Measurements from ENCODE around the gene RASA4B. TPM values are rescaled to one million over a fixed set of nuclear protein-coding genes. Genes with fewer than 3 reads are reported as not detected.
"Not testable (repeated sequence)": the region's sequence is repeated elsewhere in the genome, so short reads cannot be mapped to it uniquely, and the experiment has no call there.

RASA4B gene
- total RNA-seq, 1 experiment from 2014 or later, result 2.5 TPM

- H3K27me3 ChIP-seq; H3K27ac ChIP-seq; H3K4me1 ChIP-seq; H3K9me3 ChIP-seq (replicated peaks); H3K4me3 ChIP-seq; DNase-seq: not testable (repeated sequence)
- H3K36me3 ChIP-seq, result peaks cover 17% of the 10 kb centered on the region
These were observed 62.6 kb downstream of the RASA4B start for GRCh38 chr7:102454932-102455331.

GRCh38 chr7:102454468-102454867 lies 63.1 kb downstream of the RASA4B start:
- H3K27ac ChIP-seq, result no peak overlapping the region
- H3K4me1 ChIP-seq, result peaks cover 3% of the 10 kb centered on the region; the same call in 1 of the 2 replicates
- peaks cover 17% of the 10 kb centered on the region for H3K36me3 ChIP-seq
- DNase-seq, result no peak
- no peaks in the 10 kb centered on the region for H3K27me3 ChIP-seq
- H3K9me3 ChIP-seq (replicated peaks), result no peaks in the 10 kb centered on the region
- H3K4me3 ChIP-seq, result no peak overlapping the region

- H3K4me1 ChIP-seq, result peaks cover 3% of the 10 kb centered on the region; the same call in 1 of the 2 replicates
- no peak for DNase-seq
- no peaks in the 10 kb centered on the region for H3K27me3 ChIP-seq
- no peak overlapping the region for H3K27ac ChIP-seq
- H3K4me3 ChIP-seq, result no peak overlapping the region
- no peaks in the 10 kb centered on the region for H3K9me3 ChIP-seq (replicated peaks)
- peaks cover 17% of the 10 kb centered on the region for H3K36me3 ChIP-seq
These were observed 64.3 kb downstream of the RASA4B start for GRCh38 chr7:102453319-102453718.

- Histone ChIP-seq H3K4me1 (peaks cover 3% of the 10 kb centered on the region; the same call in 1 of the 2 replicates), H3K27ac (no peak overlapping the region), H3K27me3 (no peaks in the 10 kb centered on the region), H3K9me3 (replicated peaks) (no peaks in the 10 kb centered on the region), H3K4me3 (no peak overlapping the region), H3K36me3 (peaks cover 11% of the 10 kb centered on the region)
- DNase-seq, result no peak
These were observed 65.1 kb downstream of the RASA4B start for GRCh38 chr7:102452451-102452850.

GRCh38 chr7:102451371-102452054 lies 66.1 kb downstream of the RASA4B start:
- Histone ChIP-seq H3K36me3 (peaks cover 4% of the 10 kb centered on the region; the same call in 1 of the 2 replicates), H3K27ac (peak overlapping the region; percentile 16; the same call in 1 of the 2 replicates), H3K27me3 (no peaks in the 10 kb centered on the region), H3K9me3 (replicated peaks) (no peaks in the 10 kb centered on the region), H3K4me3 (peak overlapping the region; percentile 35), H3K4me1 (peaks cover 3% of the 10 kb centered on the region; the same call in 1 of the 2 replicates)
- peak; percentile 85 to 87 for DNase-seq

- no peak for DNase-seq
These were observed 67.3 kb downstream of the RASA4B start for GRCh38 chr7:102450242-102450641.

GRCh38 chr7:102449136-102449535 lies 68.4 kb downstream of the RASA4B start:
- Histone ChIP-seq H3K27ac (no peak overlapping the region), H3K36me3 (no peaks in the 10 kb centered on the region), H3K4me1 (peaks cover 3% of the 10 kb centered on the region; the same call in 1 of the 2 replicates), H3K4me3 (no peak overlapping the region), H3K27me3 (no peaks in the 10 kb centered on the region), H3K9me3 (replicated peaks) (no peaks in the 10 kb centered on the region)
- no peak for DNase-seq

More at GRCh38 chr7:102450242-102450641, 67.3 kb downstream of the RASA4B start:
- peaks cover 3% of the 10 kb centered on the region; the same call in 1 of the 2 replicates for H3K4me1 ChIP-seq
- H3K4me3 ChIP-seq, result no peak overlapping the region
- H3K9me3 ChIP-seq (replicated peaks), result no peaks in the 10 kb centered on the region
- H3K27me3 ChIP-seq, result no peaks in the 10 kb centered on the region
- H3K27ac ChIP-seq, result no peak overlapping the region
- no peaks in the 10 kb centered on the region for H3K36me3 ChIP-seq

GRCh38 chr7:102447311-102447710 lies 70.3 kb downstream of the RASA4B start:
- Histone ChIP-seq H3K4me3 (no peak overlapping the region), H3K9me3 (replicated peaks) (no peaks in the 10 kb centered on the region), H3K4me1 (peaks cover 3% of the 10 kb centered on the region; the same call in 1 of the 2 replicates), H3K27me3 (no peaks in the 10 kb centered on the region), H3K27ac (no peak overlapping the region), H3K36me3 (no peaks in the 10 kb centered on the region)
- DNase-seq, result no peak

- peaks cover 4% of the 10 kb centered on the region; the same call in 1 of the 2 replicates for H3K36me3 ChIP-seq
- peaks cover 3% of the 10 kb centered on the region; the same call in 1 of the 2 replicates for H3K4me1 ChIP-seq
- no peaks in the 10 kb centered on the region for H3K27me3 ChIP-seq
- H3K9me3 ChIP-seq (replicated peaks), result no peaks in the 10 kb centered on the region
- H3K4me3 ChIP-seq, result no peak overlapping the region
- no peak overlapping the region for H3K27ac ChIP-seq
- no peak for DNase-seq
These were observed 71.0 kb downstream of the RASA4B start for GRCh38 chr7:102446387-102447156.

GRCh38 chr7:102445674-102446071 lies 71.9 kb downstream of the RASA4B start:
- Histone ChIP-seq H3K4me1 (no peaks in the 10 kb centered on the region), H3K27me3 (no peaks in the 10 kb centered on the region), H3K9me3 (replicated peaks) (no peaks in the 10 kb centered on the region), H3K36me3 (peaks cover 5% of the 10 kb centered on the region; the same call in 1 of the 2 replicates), H3K27ac (no peak overlapping the region), H3K4me3 (no peak overlapping the region)
- no peak for DNase-seq

GRCh38 chr7:102444961-102445673 lies 72.5 kb downstream of the RASA4B start:
- peaks cover 3% of the 10 kb centered on the region for H3K4me1 ChIP-seq
- no peak overlapping the region for H3K4me3 ChIP-seq
- no peak overlapping the region for H3K27ac ChIP-seq
- H3K27me3 ChIP-seq, result no peaks in the 10 kb centered on the region
- H3K9me3 ChIP-seq (replicated peaks), result no peaks in the 10 kb centered on the region
- peaks cover 5% of the 10 kb centered on the region; the same call in 1 of the 2 replicates for H3K36me3 ChIP-seq
- no peak for DNase-seq

- peaks cover 7% of the 10 kb centered on the region for H3K4me1 ChIP-seq
- H3K4me3 ChIP-seq, result no peak overlapping the region
- no peaks in the 10 kb centered on the region for H3K27me3 ChIP-seq
- peak; percentile 62 to 65 for DNase-seq
- H3K27ac ChIP-seq, result peak overlapping the region; percentile 1; the same call in 1 of the 2 replicates
- peaks cover 13% of the 10 kb centered on the region for H3K36me3 ChIP-seq
- H3K9me3 ChIP-seq (replicated peaks), result no peaks in the 10 kb centered on the region
These were observed 77.4 kb downstream of the RASA4B start for GRCh38 chr7:102439963-102440795.

- Histone ChIP-seq H3K4me1 (peaks cover 13% of the 10 kb centered on the region), H3K27me3 (no peaks in the 10 kb centered on the region), H3K9me3 (replicated peaks) (no peaks in the 10 kb centered on the region), H3K27ac (no peak overlapping the region), H3K4me3 (no peak overlapping the region), H3K36me3 (peaks cover 8% of the 10 kb centered on the region)
- no peak for DNase-seq
These were observed 81.5 kb downstream of the RASA4B start for GRCh38 chr7:102436118-102436517.

- H3K27ac ChIP-seq, result no peak overlapping the region
- peaks cover 5% of the 10 kb centered on the region; the same call in 1 of the 2 replicates for H3K4me1 ChIP-seq
- no peak for DNase-seq
- H3K27me3 ChIP-seq, result no peaks in the 10 kb centered on the region
- H3K9me3 ChIP-seq (replicated peaks), result no peaks in the 10 kb centered on the region
- peaks cover 2% of the 10 kb centered on the region; the same call in 1 of the 2 replicates for H3K36me3 ChIP-seq
- H3K4me3 ChIP-seq, result peak overlapping the region; percentile 96
These were observed 83.5 kb downstream of the RASA4B start for GRCh38 chr7:102434039-102434486.
